HCT116 (cell line): Measurements from ENCODE around the gene MYLK2. TPM values are rescaled to one million over a fixed set of nuclear protein-coding genes. Genes with fewer than 3 reads are reported as not detected.

Experiments used
- ATAC-seq: fragments of 200-7000 bp; cut with Tn5 transposase; 2 replicates; pipeline ENCODE4 v1.9.1; 2020; ENCODE audit warnings: mild to moderate bottlenecking, moderate library complexity
- BruUV-seq: library from RNA; stranded (reverse); fragments of 400-500 nt; replicated peaks from 2 replicates; lab custom pipeline; 2021; lab: Mats Ljungman, UMichigan
- CTCF ChIA-PET: fragments of 300-600 bp; sonication (Branson Sonifier 250); formaldehyde crosslinking; loops from one replicate; lab custom pipeline; 2021; ENCODE audit warnings: antibody characterized with exemption; lab: Charles Lee
- POLR2A ChIA-PET: fragments of 300-600, 350-600 bp; sonication (Branson Sonifier 250); formaldehyde crosslinking; loops from one replicate; lab custom pipeline; 2021; ENCODE audit warnings: antibody characterized with exemption; lab: Charles Lee
- RAD21 ChIA-PET, 2 experiments: fragments of 300-600 bp; sonication (Branson Sonifier 250); formaldehyde crosslinking; loops; one replicate each; lab custom pipeline; 2023; ENCODE audit warnings: low total read pairs in 2 of 2; ENCODE audit not compliant: uncharacterized antibody in 2 of 2, unreplicated experiment in 2 of 2, low non-redundant PET in 1 of 2; lab: Charles Lee
- DNase-seq: peaks from one replicate; pipeline ENCODE4 v3.0.0-alpha.2; 2010; ENCODE audit warnings: low read depth, low spot score
- H2AFZ ChIP-seq: fragments of 200-600 bp; shearing (Covaris generic), sonication (generic); 2 replicates; pipeline ENCODE4 v1.6.1; 2017; ENCODE audit warnings: low read depth, mixed run types, mixed read lengths, antibody characterized with exemption, low read length; ENCODE audit not compliant: poor library complexity, severe bottlenecking
- H3K27ac ChIP-seq: 2 replicates; pipeline ENCODE4 v1.5.1; 2012; ENCODE audit warnings: low read depth, low read length
- H3K27me3 ChIP-seq: fragments of 200-600 bp; sonication (generic); 2 replicates; pipeline ENCODE4 v1.6.1; 2016; ENCODE audit warnings: mixed run types, low read length, mixed read lengths; ENCODE audit not compliant: insufficient read depth
- H3K36me3 ChIP-seq, 2 experiments: fragments of 200-500 bp in 1 of 2; fragments of 200-600 bp in 1 of 2; sonication (Bioruptor generic) in 1 of 2; sonication (generic) in 1 of 2; 2 replicates each; pipeline versions ENCODE4 v1.5.1 to v1.6.1; 2014 to 2016; ENCODE audit warnings: low read length in 2 of 2, inconsistent platforms in 1 of 2, mixed read lengths in 1 of 2, mixed run types in 1 of 2; ENCODE audit not compliant: insufficient read depth in 2 of 2, control insufficient read depth in 1 of 2
- H3K4me1 ChIP-seq, 2 experiments: fragments of 200-600 bp in 1 of 2; sonication (generic) in 1 of 2; 2 replicates each; pipeline versions ENCODE4 v1.5.1 to v1.6.1; 2012 to 2017; ENCODE audit warnings: low read length in 2 of 2, inconsistent platforms in 1 of 2, mild to moderate bottlenecking in 1 of 2, mixed read lengths in 1 of 2, mixed run types in 1 of 2, moderate library complexity in 1 of 2; ENCODE audit not compliant: insufficient read depth in 2 of 2, control insufficient read depth in 1 of 2
- H3K4me2 ChIP-seq: fragments of 200-600 bp; sonication (generic); 2 replicates; pipeline ENCODE4 v1.6.1; 2017; ENCODE audit warnings: mixed run types, low read length, mixed read lengths
- H3K4me3 ChIP-seq, 2 experiments: fragments of 200-600 bp in 1 of 2; sonication (generic) in 1 of 2; replicated peaks in 1 of 2; 2 replicates each; pipeline ENCODE4 v1.5.1; 2011 to 2016; ENCODE audit warnings: low read length in 2 of 2, control low read depth in 1 of 2, low read depth in 1 of 2, mild to moderate bottlenecking in 1 of 2, mixed read lengths in 1 of 2, mixed run types in 1 of 2
- H3K79me2 ChIP-seq: fragments of 200-600 bp; sonication (generic); 2 replicates; pipeline ENCODE4 v1.6.1; 2017; ENCODE audit warnings: mild to moderate bottlenecking, mixed run types, low read length, moderate library complexity, mixed read lengths; ENCODE audit not compliant: insufficient read depth
- H3K9ac ChIP-seq: fragments of 200-600 bp; sonication (generic); 2 replicates; pipeline ENCODE4 v1.6.1; 2016; ENCODE audit warnings: low read length, mixed read lengths
- H3K9me2 ChIP-seq: fragments of 200-600 bp; sonication (generic), shearing (Covaris generic); 2 replicates; pipeline ENCODE4 v1.6.1; 2017; ENCODE audit warnings: mixed run types, mild to moderate bottlenecking, moderate library complexity; ENCODE audit not compliant: insufficient read depth
- H3K9me3 ChIP-seq, 2 experiments: fragments of 200-500 bp in 1 of 2; fragments of 200-600 bp in 1 of 2; sonication (Bioruptor generic) in 1 of 2; sonication (generic) in 1 of 2; 2 replicates each; pipeline ENCODE4 v1.6.1; 2014 to 2017; ENCODE audit warnings: low read length in 2 of 2, mixed read lengths in 2 of 2, inconsistent platforms in 1 of 2, low read depth in 1 of 2, mild to moderate bottlenecking in 1 of 2, mixed run types in 1 of 2, moderate library complexity in 1 of 2; ENCODE audit not compliant: control insufficient read depth in 1 of 2, insufficient read depth in 1 of 2
- H4K20me1 ChIP-seq: fragments of 200-600 bp; sonication (generic), shearing (Covaris generic); 2 replicates; pipeline ENCODE4 v1.6.1; 2017; ENCODE audit warnings: mixed run types, mild to moderate bottlenecking, moderate library complexity; ENCODE audit not compliant: insufficient read depth
- CBX3 ChIP-seq: IDR thresholded peaks from 2 replicates; pipeline ENCODE4 v1.6.1; 2012; ENCODE audit warnings: low read depth
- CEBPB ChIP-seq: IDR thresholded peaks from 2 replicates; pipeline ENCODE4 v1.6.1; 2012; ENCODE audit warnings: low read depth
- EGR1 ChIP-seq: IDR thresholded peaks from 2 replicates; pipeline ENCODE4 v1.6.1; 2012; ENCODE audit warnings: low read depth
- ELF1 ChIP-seq: IDR thresholded peaks from 2 replicates; pipeline ENCODE4 v1.6.1; 2012; ENCODE audit warnings: low read depth, borderline replicate concordance
- EZH2 ChIP-seq: fragments of 200-600 bp; sonication (generic); IDR thresholded peaks from 2 replicates; pipeline ENCODE4 v1.6.1; 2017; ENCODE audit warnings: antibody characterized with exemption, mixed run types
- EZH2phosphoT487 ChIP-seq: fragments of 200-600 bp; IDR thresholded peaks from 2 replicates; pipeline ENCODE4 v1.6.1; 2018; ENCODE audit warnings: antibody characterized with exemption, borderline replicate concordance
- JUND ChIP-seq: IDR thresholded peaks from 2 replicates; pipeline ENCODE4 v1.6.1; 2012
- POLR2A ChIP-seq: IDR thresholded peaks from 2 replicates; pipeline ENCODE4 v1.7.0; 2011; ENCODE audit warnings: borderline replicate concordance; ENCODE audit not compliant: insufficient read depth, insufficient read length; ENCODE audit errors: extremely low read depth
- POLR2AphosphoS5 ChIP-seq: IDR thresholded peaks from 2 replicates; pipeline ENCODE4 v1.6.1; 2011; ENCODE audit warnings: mild to moderate bottlenecking, low read depth, low read length, moderate library complexity
- SRF ChIP-seq: IDR thresholded peaks from 2 replicates; pipeline ENCODE4 v1.6.1; 2012; ENCODE audit warnings: low read depth
- YY1 ChIP-seq: IDR thresholded peaks from 2 replicates; pipeline ENCODE4 v1.6.1; 2011; ENCODE audit warnings: low read length, low read depth, moderate library complexity, mild to moderate bottlenecking; ENCODE audit not compliant: insufficient replicate concordance; ENCODE audit errors: extremely low read depth
- ZFX ChIP-seq: fragments of 450-650 bp; IDR thresholded peaks from 2 replicates; pipeline ENCODE4 v1.6.1; 2017
- intact Hi-C: fragments of 100-400 bp; cut with micrococcal nuclease; formaldehyde crosslinking; loops from 2 replicates; pipeline ENCODE4 v1.10.0; 2022
- total RNA-seq: library from RNA; stranded (reverse); gene quantifications from one replicate; pipeline ENCODE4 v1.2.1, GENCODE V29; 2021; ENCODE audit not compliant: unreplicated experiment
- TF ChIP-seq, protein P1 (sequence below): IDR thresholded peaks from 2 replicates; pipeline ENCODE4 v1.6.1; 2011; ENCODE audit warnings: mild to moderate bottlenecking, low read length, moderate library complexity; ENCODE audit not compliant: insufficient replicate concordance; ENCODE audit errors: extremely low read depth
- TF ChIP-seq, protein P2 (sequence below): IDR thresholded peaks from 2 replicates; pipeline ENCODE4 v1.6.1; 2012
- TF ChIP-seq, protein P3 (sequence below): IDR thresholded peaks from 2 replicates; pipeline ENCODE4 v1.6.1; 2012

Gene MYLK2
- total RNA-seq, 1 experiment from 2014 or later = 0.34 TPM

DNA sequence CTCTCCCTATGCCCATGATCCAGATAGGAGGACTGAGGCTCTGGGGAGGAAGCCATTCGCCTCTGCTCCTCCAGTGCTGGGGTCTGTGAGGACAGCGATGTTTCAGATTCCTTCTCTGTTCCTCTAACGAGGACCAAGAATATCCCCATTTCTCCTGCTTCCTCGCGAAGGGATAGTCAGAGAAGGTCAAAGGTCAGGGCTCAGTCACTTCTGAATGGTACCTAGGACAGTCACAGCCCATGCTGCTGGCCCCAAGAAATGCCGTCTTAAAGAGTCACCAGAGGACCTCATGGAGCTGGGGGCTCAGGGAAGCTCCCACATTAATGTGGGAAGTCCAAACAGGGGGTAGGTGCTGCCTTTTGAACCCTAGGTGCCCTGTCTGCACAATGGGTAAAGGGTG lies 24.1 kb downstream of the MYLK2 start (continued):
- TF ChIP-seq, protein P1, sequence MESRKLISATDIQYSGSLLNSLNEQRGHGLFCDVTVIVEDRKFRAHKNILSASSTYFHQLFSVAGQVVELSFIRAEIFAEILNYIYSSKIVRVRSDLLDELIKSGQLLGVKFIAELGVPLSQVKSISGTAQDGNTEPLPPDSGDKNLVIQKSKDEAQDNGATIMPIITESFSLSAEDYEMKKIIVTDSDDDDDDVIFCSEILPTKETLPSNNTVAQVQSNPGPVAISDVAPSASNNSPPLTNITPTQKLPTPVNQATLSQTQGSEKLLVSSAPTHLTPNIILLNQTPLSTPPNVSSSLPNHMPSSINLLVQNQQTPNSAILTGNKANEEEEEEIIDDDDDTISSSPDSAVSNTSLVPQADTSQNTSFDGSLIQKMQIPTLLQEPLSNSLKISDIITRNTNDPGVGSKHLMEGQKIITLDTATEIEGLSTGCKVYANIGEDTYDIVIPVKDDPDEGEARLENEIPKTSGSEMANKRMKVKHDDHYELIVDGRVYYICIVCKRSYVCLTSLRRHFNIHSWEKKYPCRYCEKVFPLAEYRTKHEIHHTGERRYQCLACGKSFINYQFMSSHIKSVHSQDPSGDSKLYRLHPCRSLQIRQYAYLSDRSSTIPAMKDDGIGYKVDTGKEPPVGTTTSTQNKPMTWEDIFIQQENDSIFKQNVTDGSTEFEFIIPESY = no peak
- no peak for TF ChIP-seq POLR2A
- no peak for TF ChIP-seq CEBPB
- TF ChIP-seq SRF = no peak
- TF ChIP-seq JUND = no peak
- TF ChIP-seq EGR1 = no peak

DNA sequence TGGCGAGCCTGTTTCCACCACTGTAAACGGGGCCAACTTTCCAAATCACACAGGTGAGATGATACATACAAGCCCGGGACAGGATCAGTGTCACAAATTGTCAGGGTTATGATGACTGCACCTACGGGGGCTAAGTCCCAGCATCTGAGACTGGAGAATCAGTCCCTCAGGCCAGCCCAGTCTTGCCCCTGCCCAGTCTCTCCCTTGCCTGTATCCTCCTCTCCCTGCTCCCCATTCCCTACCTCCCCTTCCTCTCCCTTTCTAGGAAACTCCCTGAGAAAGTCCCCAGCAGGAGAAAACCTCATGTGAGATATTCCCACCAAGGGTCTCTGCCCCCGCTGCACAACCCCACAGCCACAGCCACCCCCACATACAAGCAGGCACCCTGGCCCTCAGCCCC lies 24.7 kb downstream of the MYLK2 start:
- H4K20me1 ChIP-seq = no peaks in the 10 kb centered on the region
- RAD21 ChIA-PET = no interaction called here
- TF ChIP-seq, protein P2, sequence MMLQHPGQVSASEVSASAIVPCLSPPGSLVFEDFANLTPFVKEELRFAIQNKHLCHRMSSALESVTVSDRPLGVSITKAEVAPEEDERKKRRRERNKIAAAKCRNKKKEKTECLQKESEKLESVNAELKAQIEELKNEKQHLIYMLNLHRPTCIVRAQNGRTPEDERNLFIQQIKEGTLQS = no peak
- TF ChIP-seq CBX3 (no peak), CEBPB (no peak), POLR2AphosphoS5 (no peak), POLR2A (no peak), EZH2 (no peak), YY1 (no peak), EZH2phosphoT487 (no peak), ELF1 (no peak), ZFX (no peak)
- TF ChIP-seq, protein P3, sequence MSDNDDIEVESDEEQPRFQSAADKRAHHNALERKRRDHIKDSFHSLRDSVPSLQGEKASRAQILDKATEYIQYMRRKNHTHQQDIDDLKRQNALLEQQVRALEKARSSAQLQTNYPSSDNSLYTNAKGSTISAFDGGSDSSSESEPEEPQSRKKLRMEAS = no peak
- TF ChIP-seq, all 23 proteins: peak for 0
- H3K79me2 ChIP-seq = no peaks in the 10 kb centered on the region
- H3K4me2 ChIP-seq = no peak overlapping the region
- CTCF ChIA-PET = no interaction called here
- ATAC-seq (no peak), DNase-seq (no peak)
- H3K9me2 ChIP-seq = no peaks in the 10 kb centered on the region
- H3K4me1 ChIP-seq = peaks cover 16 to 27% of the 10 kb centered on the region in 2 experiments
- no peaks in the 10 kb centered on the region for H3K9me3 ChIP-seq
- H3K9ac ChIP-seq = no peak overlapping the region
- H2AFZ ChIP-seq = no peak overlapping the region
- POLR2A ChIA-PET = no interaction called here
- no peaks in the 10 kb centered on the region for H3K27me3 ChIP-seq
- H3K36me3 ChIP-seq = no peaks in the 10 kb centered on the region
- no TSS peak for BruUV-seq
- intact Hi-C loops = no loop called here
- H3K4me3 ChIP-seq = no peak overlapping the region
- H3K27ac ChIP-seq = no peak overlapping the region
